Erythroblast (primary cell): ENCODE data around the gene DHRS13.

Experiments used
- GATA1 ChIP-seq: IDR thresholded peaks from 2 replicates; pipeline ENCODE4 v1.6.1; 2011; ENCODE audit warnings: low read depth, mild to moderate bottlenecking, control low read depth, low read length, moderate library complexity
- POLR2A ChIP-seq: IDR thresholded peaks from 2 replicates; pipeline ENCODE4 v1.6.1; 2011; ENCODE audit warnings: mild to moderate bottlenecking, low read length

DNA sequence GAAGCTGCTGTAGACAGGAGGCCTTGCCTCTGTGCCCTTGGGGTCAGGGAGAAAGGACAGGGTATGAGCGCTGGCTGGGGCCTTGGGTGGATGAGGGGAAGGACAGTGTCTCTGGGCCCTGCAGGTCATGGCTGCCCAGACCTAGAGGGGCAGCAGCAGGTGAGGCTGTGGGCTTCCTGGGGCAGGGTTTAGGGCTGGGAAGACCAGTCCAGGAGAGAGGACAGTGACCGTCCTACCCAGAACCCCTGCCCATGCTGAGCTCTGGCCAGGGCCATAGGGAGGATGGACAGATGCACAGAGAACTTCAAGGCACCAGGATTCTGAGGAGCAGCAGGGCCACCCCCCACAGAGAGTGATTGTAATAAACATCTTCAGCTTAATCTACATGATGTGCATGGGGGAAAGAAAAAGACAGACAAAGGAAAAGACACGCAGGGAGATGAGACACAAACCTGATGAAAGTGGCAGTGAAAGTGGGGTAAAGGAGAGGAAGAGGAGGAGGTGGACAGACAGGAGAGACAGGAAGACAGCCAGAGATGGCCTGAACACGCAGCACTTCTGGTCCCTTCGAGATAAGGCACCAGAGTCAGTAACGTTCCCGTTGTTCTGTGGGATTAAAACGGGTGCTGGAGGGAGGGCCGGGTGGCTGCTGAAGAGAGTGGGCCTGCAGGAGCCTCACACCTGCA lies 22.9 kb downstream of the DHRS13 start:
- TF ChIP-seq POLR2A = no peak
- no peak for TF ChIP-seq GATA1
